Ishikawa (cell line): ENCODE results near the gene SLC39A13.

Experiments used
- CEBPB ChIP-seq: IDR thresholded peaks from 2 replicates; pipeline ENCODE4 v1.6.1; 2012
- CREB1 ChIP-seq: IDR thresholded peaks from 2 replicates; pipeline ENCODE4 v1.6.1; 2012; ENCODE audit warnings: low read depth
- EGR1 ChIP-seq: IDR thresholded peaks from 2 replicates; pipeline ENCODE4 v1.6.1; 2012
- EP300 ChIP-seq: IDR thresholded peaks from 2 replicates; pipeline ENCODE4 v1.6.1; 2012; ENCODE audit warnings: borderline replicate concordance
- FOXM1 ChIP-seq: IDR thresholded peaks from 2 replicates; pipeline ENCODE4 v1.6.1; 2012; ENCODE audit warnings: low read depth, borderline replicate concordance
- MAX ChIP-seq: IDR thresholded peaks from 2 replicates; pipeline ENCODE4 v1.6.1; 2012
- NFIC ChIP-seq: IDR thresholded peaks from 2 replicates; pipeline ENCODE4 v1.6.1; 2012
- RAD21 ChIP-seq: IDR thresholded peaks from 2 replicates; pipeline ENCODE4 v1.6.1; 2012; ENCODE audit warnings: low read depth
- REST ChIP-seq: IDR thresholded peaks from 2 replicates; pipeline ENCODE4 v1.6.1; 2012; ENCODE audit warnings: low read depth, mild to moderate bottlenecking
- TAF1 ChIP-seq: IDR thresholded peaks from 2 replicates; pipeline ENCODE4 v1.6.1; 2012; ENCODE audit warnings: low read depth, mild to moderate bottlenecking
- TCF12 ChIP-seq: IDR thresholded peaks from 2 replicates; pipeline ENCODE4 v1.6.1; 2012; ENCODE audit warnings: low read depth
- TEAD4 ChIP-seq: IDR thresholded peaks from 2 replicates; pipeline ENCODE4 v1.6.1; 2012
- USF1 ChIP-seq: IDR thresholded peaks from 2 replicates; pipeline ENCODE4 v1.6.1; 2012
- YY1 ChIP-seq: IDR thresholded peaks from 2 replicates; pipeline ENCODE4 v1.6.1; 2012; ENCODE audit warnings: low read depth
- ZBTB7A ChIP-seq: IDR thresholded peaks from 2 replicates; pipeline ENCODE4 v1.6.1; 2012; ENCODE audit warnings: low read depth

The SLC39A13 gene

GRCh38 chr11:47403571-47403970 lies 4.8 kb upstream of the SLC39A13 start:
- TF ChIP-seq EP300 = no peak
- TF ChIP-seq EGR1 = no peak
- TF ChIP-seq YY1 = no peak
- TF ChIP-seq CREB1 = no peak
- no peak for TF ChIP-seq TEAD4
- no peak for TF ChIP-seq NFIC
- TF ChIP-seq CEBPB = no peak
- TF ChIP-seq FOXM1 = no peak
- TF ChIP-seq REST = no peak
- no peak for TF ChIP-seq ZBTB7A
- no peak for TF ChIP-seq USF1
- TF ChIP-seq TAF1 = no peak
- TF ChIP-seq RAD21 = no peak
- no peak for TF ChIP-seq TCF12

GRCh38 chr11:47406896-47407745 lies 1.3 kb upstream of the SLC39A13 start:
- TF ChIP-seq TEAD4 (no peak), EGR1 (no peak), RAD21 (no peak), EP300 (no peak), YY1 (no peak), CEBPB (no peak), ZBTB7A (no peak), TCF12 (no peak), NFIC (no peak)

- TF ChIP-seq FOXM1 (no peak), TEAD4 (peak; percentile 57; the same call in 1 of the 2 replicates)
Observed at GRCh38 chr11:47408598-47409439, 429 bp downstream of the SLC39A13 start.

GRCh38 chr11:47409440-47410369 lies 1.3 kb downstream of the SLC39A13 start:
- TF ChIP-seq TAF1 (no peak), ZBTB7A (no peak), RAD21 (no peak), NFIC (no peak), CEBPB (no peak), CREB1 (no peak), USF1 (no peak), YY1 (no peak), EP300 (no peak), TCF12 (no peak), MAX (no peak), FOXM1 (no peak), REST (no peak), TEAD4 (no peak), EGR1 (no peak)
